Measurements from ENCODE around the gene MELK.

DNA sequence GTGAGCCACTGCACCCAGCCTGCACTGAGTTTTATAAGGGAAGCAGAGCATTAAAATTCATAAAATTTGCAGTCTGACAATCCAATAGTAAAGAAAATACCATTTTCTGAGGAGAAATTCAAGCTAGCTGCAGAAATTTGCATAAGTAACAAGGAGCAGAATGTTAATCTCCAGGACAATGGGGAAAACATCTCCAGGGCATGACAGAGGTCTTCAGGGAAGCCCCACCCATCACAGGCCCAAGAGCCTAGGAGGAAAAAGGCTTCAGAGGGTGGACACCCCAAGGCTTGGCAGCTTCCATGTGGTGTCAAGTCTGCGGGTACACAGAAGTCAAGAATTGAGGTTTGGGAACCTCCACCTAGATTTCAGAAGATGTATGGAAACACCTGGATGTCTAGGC, 37.6 kb upstream of the MELK start:
- TF ChIP-seq, protein P1, sequence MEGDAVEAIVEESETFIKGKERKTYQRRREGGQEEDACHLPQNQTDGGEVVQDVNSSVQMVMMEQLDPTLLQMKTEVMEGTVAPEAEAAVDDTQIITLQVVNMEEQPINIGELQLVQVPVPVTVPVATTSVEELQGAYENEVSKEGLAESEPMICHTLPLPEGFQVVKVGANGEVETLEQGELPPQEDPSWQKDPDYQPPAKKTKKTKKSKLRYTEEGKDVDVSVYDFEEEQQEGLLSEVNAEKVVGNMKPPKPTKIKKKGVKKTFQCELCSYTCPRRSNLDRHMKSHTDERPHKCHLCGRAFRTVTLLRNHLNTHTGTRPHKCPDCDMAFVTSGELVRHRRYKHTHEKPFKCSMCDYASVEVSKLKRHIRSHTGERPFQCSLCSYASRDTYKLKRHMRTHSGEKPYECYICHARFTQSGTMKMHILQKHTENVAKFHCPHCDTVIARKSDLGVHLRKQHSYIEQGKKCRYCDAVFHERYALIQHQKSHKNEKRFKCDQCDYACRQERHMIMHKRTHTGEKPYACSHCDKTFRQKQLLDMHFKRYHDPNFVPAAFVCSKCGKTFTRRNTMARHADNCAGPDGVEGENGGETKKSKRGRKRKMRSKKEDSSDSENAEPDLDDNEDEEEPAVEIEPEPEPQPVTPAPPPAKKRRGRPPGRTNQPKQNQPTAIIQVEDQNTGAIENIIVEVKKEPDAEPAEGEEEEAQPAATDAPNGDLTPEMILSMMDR (IDR thresholded peaks at IDR 0.05) = no peak
- no peak for TF ChIP-seq POLR2A (IDR thresholded peaks at IDR 0.05)
